Esophagus muscularis mucosa (tissue), 3 donors: ENCODE results near the gene TMEM202.

Experiments used
- POLR2AphosphoS5 ChIP-seq, 2 donors: sonication (generic); formaldehyde crosslinking; IDR thresholded peaks; one replicate each; pipeline ENCODE4 v1.6.1; 2017; ENCODE audit warnings: antibody characterized with exemption in 2 of 2
- TF ChIP-seq, protein P1 (sequence below), 3 experiments: fragments of 200-600 bp in 2 of 3; fragments of 450-650 bp in 1 of 3; sonication (generic) in 2 of 3; IDR thresholded peaks; one replicate each; pipeline ENCODE4 v1.5.1; 2017 to 2019; ENCODE audit warnings: antibody characterized with exemption in 3 of 3, mild to moderate bottlenecking in 2 of 3, moderate library complexity in 1 of 3

DNA sequence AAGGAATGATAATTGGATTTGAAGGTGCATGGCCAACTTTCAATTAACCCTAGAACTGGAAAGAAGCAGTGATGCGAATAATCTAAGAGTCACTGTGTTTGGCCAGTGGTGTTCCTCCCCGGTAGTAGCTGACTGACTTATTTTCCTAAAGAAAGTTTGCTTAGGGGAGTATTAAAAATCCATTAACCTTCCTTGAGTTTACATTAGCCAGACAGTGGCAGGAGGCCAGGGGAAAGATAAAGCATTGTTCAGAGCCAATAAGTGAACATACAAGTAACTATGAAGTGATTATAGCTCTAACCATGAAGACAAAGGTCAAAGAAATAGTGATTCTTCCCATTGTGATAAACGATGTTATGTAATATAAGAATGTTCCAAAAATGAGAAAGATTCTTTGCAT is 8.9 kb upstream of the TMEM202 start:
- TF ChIP-seq, protein P1, sequence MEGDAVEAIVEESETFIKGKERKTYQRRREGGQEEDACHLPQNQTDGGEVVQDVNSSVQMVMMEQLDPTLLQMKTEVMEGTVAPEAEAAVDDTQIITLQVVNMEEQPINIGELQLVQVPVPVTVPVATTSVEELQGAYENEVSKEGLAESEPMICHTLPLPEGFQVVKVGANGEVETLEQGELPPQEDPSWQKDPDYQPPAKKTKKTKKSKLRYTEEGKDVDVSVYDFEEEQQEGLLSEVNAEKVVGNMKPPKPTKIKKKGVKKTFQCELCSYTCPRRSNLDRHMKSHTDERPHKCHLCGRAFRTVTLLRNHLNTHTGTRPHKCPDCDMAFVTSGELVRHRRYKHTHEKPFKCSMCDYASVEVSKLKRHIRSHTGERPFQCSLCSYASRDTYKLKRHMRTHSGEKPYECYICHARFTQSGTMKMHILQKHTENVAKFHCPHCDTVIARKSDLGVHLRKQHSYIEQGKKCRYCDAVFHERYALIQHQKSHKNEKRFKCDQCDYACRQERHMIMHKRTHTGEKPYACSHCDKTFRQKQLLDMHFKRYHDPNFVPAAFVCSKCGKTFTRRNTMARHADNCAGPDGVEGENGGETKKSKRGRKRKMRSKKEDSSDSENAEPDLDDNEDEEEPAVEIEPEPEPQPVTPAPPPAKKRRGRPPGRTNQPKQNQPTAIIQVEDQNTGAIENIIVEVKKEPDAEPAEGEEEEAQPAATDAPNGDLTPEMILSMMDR (IDR thresholded peaks at IDR 0.05): no peak
- no peak for TF ChIP-seq POLR2AphosphoS5 (IDR thresholded peaks at IDR 0.05)
